Measurements from ENCODE around the gene SP1. TPM values are rescaled to one million over a fixed set of nuclear protein-coding genes. Genes with fewer than 3 reads are reported as not detected.
"Not testable (repeated sequence)": the region's sequence is repeated elsewhere in the genome, so short reads cannot be mapped to it uniquely, and the experiment has no call there.

The SP1 gene
- polyA plus RNA-seq, 1 experiment = 58.2 TPM

GRCh38 chr12:53353257-53353655 lies 26.7 kb upstream of the SP1 start:
- ChIA-PET POLR2A (interaction anchor here (1.6 kb wide), 1 partner anchor 32 kb away, joined by 3 read pairs; the partner anchor contains the start of gene AAAS), CTCF (interaction anchor here (0.9 to 8.0 kb wide), 12 partner anchors 8 to 156 kb away, joined by 3 to 163 read pairs (median 13); partner anchors contain the start of genes AAAS, AMHR2 and SP7)
- DNase-seq (ENCODE audit: low read depth) = no peak
- no peak overlapping the region for H3K4me3 ChIP-seq (ENCODE audit: low read depth, low read length)
- no peaks in the 10 kb centered on the region for H3K36me3 ChIP-seq (ENCODE audit: control insufficient read depth, insufficient read depth, low read length)
- no peak for TF ChIP-seq CTCF (IDR thresholded peaks at IDR 0.05; ENCODE audit: insufficient read depth, low read depth, low read length)
- no peaks in the 10 kb centered on the region for H3K27me3 ChIP-seq (ENCODE audit: control insufficient read depth, insufficient read depth, low read length)

- no peaks in the 10 kb centered on the region for H3K36me3 ChIP-seq (ENCODE audit: control insufficient read depth, insufficient read depth, low read length)
- no peak for TF ChIP-seq CTCF (IDR thresholded peaks at IDR 0.05; ENCODE audit: insufficient read depth, low read depth, low read length)
- ChIA-PET CTCF (interaction anchor here (2.7 to 8.0 kb wide), 3 partner anchors 31 to 68 kb away, joined by 9 to 163 read pairs (median 28); partner anchors contain the start of gene AMHR2), POLR2A (no interaction called here)
- H3K27me3 ChIP-seq (ENCODE audit: control insufficient read depth, insufficient read depth, low read length) = no peaks in the 10 kb centered on the region
- no peak overlapping the region for H3K4me3 ChIP-seq (ENCODE audit: low read depth, low read length)
- no peak for DNase-seq (ENCODE audit: low read depth)
These were observed 24.9 kb upstream of the SP1 start for GRCh38 chr12:53355121-53355520.

- ChIA-PET POLR2A (interaction anchor here (0.7 kb wide), 1 partner anchor 143 kb away, joined by 3 read pairs; no protein-coding TSS in a partner anchor), CTCF (interaction anchor here (0.9 to 5.3 kb wide), 2 partner anchors 56 to 63 kb away, joined by 3 to 39 read pairs; no protein-coding TSS in a partner anchor)
- Histone ChIP-seq H3K36me3 (ENCODE audit: control insufficient read depth, insufficient read depth, low read length) (no peaks in the 10 kb centered on the region), H3K4me3 (ENCODE audit: low read depth, low read length) (no peak overlapping the region), H3K27me3 (ENCODE audit: control insufficient read depth, insufficient read depth, low read length) (no peaks in the 10 kb centered on the region)
- no peak for DNase-seq (ENCODE audit: low read depth)
- no peak for TF ChIP-seq CTCF (IDR thresholded peaks at IDR 0.05; ENCODE audit: insufficient read depth, low read depth, low read length)
These were observed 21.0 kb upstream of the SP1 start for GRCh38 chr12:53358836-53359419.

- CTCF ChIA-PET = interaction anchor here (0.6 to 1.9 kb wide), 5 partner anchors 8 to 60 kb away, joined by 3 to 9 read pairs (median 4); no protein-coding TSS in a partner anchor
- DNase-seq (ENCODE audit: low read depth) = not testable (repeated sequence)
These were observed 18.3 kb upstream of the SP1 start for GRCh38 chr12:53361638-53362037.

GRCh38 chr12:53365245-53365904 lies 14.6 kb upstream of the SP1 start:
- Histone ChIP-seq H3K4me3 (ENCODE audit: low read depth, low read length) (no peak overlapping the region), H3K36me3 (ENCODE audit: control insufficient read depth, insufficient read depth, low read length) (no peaks in the 10 kb centered on the region), H3K27me3 (ENCODE audit: control insufficient read depth, insufficient read depth, low read length) (no peaks in the 10 kb centered on the region)
- no peak for DNase-seq (ENCODE audit: low read depth)
- CTCF ChIA-PET = interaction anchor here (0.9 to 2.0 kb wide), 4 partner anchors 12 to 56 kb away, joined by 3 to 7 read pairs (median 4); no protein-coding TSS in a partner anchor
- no peak for TF ChIP-seq CTCF (IDR thresholded peaks at IDR 0.05; ENCODE audit: insufficient read depth, low read depth, low read length)
- POLR2A ChIA-PET = no interaction called here

More at GRCh38 chr12:53361638-53362037, 18.3 kb upstream of the SP1 start:
- H3K36me3 ChIP-seq (ENCODE audit: control insufficient read depth, insufficient read depth, low read length); POLR2A ChIA-PET; H3K4me3 ChIP-seq (ENCODE audit: low read depth, low read length); H3K27me3 ChIP-seq (ENCODE audit: control insufficient read depth, insufficient read depth, low read length): not testable (repeated sequence)

- POLR2A ChIA-PET; H3K4me3 ChIP-seq (ENCODE audit: low read depth, low read length); H3K36me3 ChIP-seq (ENCODE audit: control insufficient read depth, insufficient read depth, low read length); H3K27me3 ChIP-seq (ENCODE audit: control insufficient read depth, insufficient read depth, low read length); DNase-seq (ENCODE audit: low read depth): not testable (repeated sequence)
- CTCF ChIA-PET = interaction anchor here (0.6 to 1.5 kb wide), 3 partner anchors 48 to 52 kb away, joined by 3 to 5 read pairs (median 3); partner anchors contain the start of gene AAAS
These were observed 6.3 kb upstream of the SP1 start for GRCh38 chr12:53373554-53374133.

- H3K36me3 ChIP-seq (ENCODE audit: control insufficient read depth, insufficient read depth, low read length); POLR2A ChIA-PET; DNase-seq (ENCODE audit: low read depth); H3K4me3 ChIP-seq (ENCODE audit: low read depth, low read length); H3K27me3 ChIP-seq (ENCODE audit: control insufficient read depth, insufficient read depth, low read length): not testable (repeated sequence)
- CTCF ChIA-PET = interaction anchor here (1.0 to 1.5 kb wide), 2 partner anchors 47 to 52 kb away, joined by 3 read pairs; partner anchors contain the start of gene AAAS
These were observed 5.7 kb upstream of the SP1 start for GRCh38 chr12:53374277-53374676.

Data from BJ (cell line).